ENCODE data around the gene WDFY2. TPM values are rescaled to one million over a fixed set of nuclear protein-coding genes. Genes with fewer than 3 reads are reported as not detected.

WDFY2 gene
- total RNA-seq, 6 experiments from 2014 or later: 11.4 to 15.7 (median 13.4) TPM

GRCh38 chr13:51599444-51600176, 15.3 kb downstream of the WDFY2 start:
- Mint-ChIP-seq H3K9me3 (no peaks in the 10 kb centered on the region), H3K36me3 (ENCODE audit: low read depth) (peaks cover 28% of the 10 kb centered on the region), H3K27me3 (ENCODE audit: insufficient read depth) (no peaks in the 10 kb centered on the region), H3K4me3 (no peak overlapping the region), H3K4me1 (ENCODE audit: low read depth) (peaks cover 56% of the 10 kb centered on the region), H3K27ac (peak overlapping the region; percentile 2; the same call in 1 of the 2 replicates)
- DNase-seq: no peak
- peak; percentile 36 for TF ChIP-seq CTCF (IDR thresholded peaks at IDR 0.05)

- Mint-ChIP-seq H3K27me3 (ENCODE audit: insufficient read depth) (no peaks in the 10 kb centered on the region), H3K27ac (peak overlapping the region; percentile 41; the same call in 1 of the 2 replicates), H3K4me3 (no peak overlapping the region), H3K36me3 (ENCODE audit: low read depth) (peaks cover 28% of the 10 kb centered on the region), H3K9me3 (no peaks in the 10 kb centered on the region), H3K4me1 (ENCODE audit: low read depth) (peaks cover 57% of the 10 kb centered on the region)
- no peak for TF ChIP-seq CTCF (IDR thresholded peaks at IDR 0.05)
- DNase-seq: no peak
Observed at GRCh38 chr13:51600703-51601102, 16.4 kb downstream of the WDFY2 start.

- H3K27me3 Mint-ChIP-seq (ENCODE audit: insufficient read depth): no peaks in the 10 kb centered on the region
- peaks cover 52% of the 10 kb centered on the region for H3K4me1 Mint-ChIP-seq (ENCODE audit: low read depth)
- H3K36me3 Mint-ChIP-seq (ENCODE audit: low read depth): peaks cover 28% of the 10 kb centered on the region
- DNase-seq: no peak
- no peak for TF ChIP-seq CTCF (IDR thresholded peaks at IDR 0.05)
- no peak overlapping the region for H3K27ac Mint-ChIP-seq
- H3K9me3 Mint-ChIP-seq: no peaks in the 10 kb centered on the region
- H3K4me3 Mint-ChIP-seq: no peak overlapping the region
Observed at GRCh38 chr13:51601601-51602565, 17.6 kb downstream of the WDFY2 start.

- Mint-ChIP-seq H3K4me3 (no peak overlapping the region), H3K27ac (no peak overlapping the region), H3K36me3 (ENCODE audit: low read depth) (peaks cover 38% of the 10 kb centered on the region), H3K9me3 (peaks cover 5% of the 10 kb centered on the region), H3K27me3 (ENCODE audit: insufficient read depth) (no peaks in the 10 kb centered on the region; the same call in 1 of the 2 replicates), H3K4me1 (ENCODE audit: low read depth) (peaks cover 50% of the 10 kb centered on the region)
- no peak for DNase-seq
- TF ChIP-seq CTCF (IDR thresholded peaks at IDR 0.05): no peak
Observed at GRCh38 chr13:51603716-51604115, 19.5 kb downstream of the WDFY2 start.

- no peak for TF ChIP-seq CTCF (IDR thresholded peaks at IDR 0.05)
Observed at GRCh38 chr13:51605698-51606097, 21.4 kb downstream of the WDFY2 start.

More at GRCh38 chr13:51605698-51606097, 21.4 kb downstream of the WDFY2 start:
- no peak for DNase-seq
- H3K4me3 Mint-ChIP-seq: no peak overlapping the region
- no peaks in the 10 kb centered on the region; the same call in 1 of the 2 replicates for H3K27me3 Mint-ChIP-seq (ENCODE audit: insufficient read depth)
- H3K9me3 Mint-ChIP-seq: peaks cover 5% of the 10 kb centered on the region
- H3K36me3 Mint-ChIP-seq (ENCODE audit: low read depth): peaks cover 37% of the 10 kb centered on the region
- H3K27ac Mint-ChIP-seq: no peak overlapping the region
- peaks cover 36% of the 10 kb centered on the region for H3K4me1 Mint-ChIP-seq (ENCODE audit: low read depth)
